Measurements from ENCODE around the gene IFT172.

GRCh38 chr2:27527182-27527581 lies 37.6 kb upstream of the IFT172 start:
- TF ChIP-seq POLR2A (IDR thresholded peaks at IDR 0.05) = no peak
- no peak for TF ChIP-seq CTCF (IDR thresholded peaks at IDR 0.05)
- TF ChIP-seq POLR2AphosphoS5 (IDR thresholded peaks at IDR 0.05) = no peak
